ENCODE data around the gene FAM131B.
"Not testable (repeated sequence)": the region's sequence is repeated elsewhere in the genome, so short reads cannot be mapped to it uniquely, and the experiment has no call there.

FAM131B gene

DNA sequence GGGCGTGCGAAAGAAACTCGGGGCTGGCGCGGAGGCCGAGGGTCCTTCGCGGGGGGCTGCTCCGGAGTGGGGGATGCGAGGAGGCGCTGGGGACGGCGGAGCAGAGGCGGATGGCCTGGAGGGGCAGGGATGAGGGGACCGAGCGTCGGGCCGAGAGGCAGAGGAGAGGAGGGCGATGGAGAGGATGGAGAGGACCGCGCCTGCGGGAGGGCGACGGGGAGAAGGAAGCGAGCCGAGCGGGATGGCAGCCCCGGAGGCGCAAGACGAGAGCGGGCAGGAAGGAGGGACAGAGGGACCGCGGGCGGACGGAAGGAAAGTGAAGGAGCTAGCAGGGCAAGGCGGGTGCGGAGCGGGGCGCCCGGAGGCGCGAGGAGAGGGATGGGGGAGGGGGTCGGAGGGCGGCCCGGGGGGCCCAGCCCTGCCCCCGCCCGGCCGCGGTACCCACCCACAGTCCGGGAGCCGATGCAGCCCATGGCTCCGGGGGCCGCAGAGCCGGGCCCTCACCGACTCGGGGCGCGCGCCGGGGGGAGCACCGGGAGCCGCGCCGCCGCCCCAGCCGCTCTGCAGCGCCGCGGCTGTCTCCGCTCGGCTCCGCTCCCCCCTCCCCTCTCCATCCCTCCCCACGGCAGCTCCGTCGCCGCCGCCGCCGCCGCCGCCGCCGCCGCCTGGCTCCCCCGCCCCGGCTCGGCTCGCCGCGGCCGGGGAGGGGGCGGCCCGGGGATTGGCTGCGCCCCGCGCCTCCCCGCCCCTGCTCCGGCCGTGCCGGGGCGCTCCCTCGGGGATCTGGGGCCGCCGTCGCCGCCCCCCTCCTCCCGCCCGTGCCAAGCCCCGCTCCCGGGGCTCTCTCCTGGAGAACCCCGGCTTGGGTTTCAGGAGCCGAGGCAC, at the start of gene FAM131B:
Gene FAM131B, minus strand, starts transcription at position 583 of the 885 bp plus-strand sequence. Its CDS starts 110 bp downstream, at position 473.
- peak within 1 kb of the TSS; percentile 63 for H3K4me3 ChIP-seq (ENCODE audit: low read length)
- no peaks in the 10 kb centered on the region for H3K36me3 ChIP-seq (ENCODE audit: insufficient read depth, low read length)
- no peaks in the 10 kb centered on the region for H3K4me1 ChIP-seq (ENCODE audit: insufficient read depth, low read length)
- H2AFZ ChIP-seq (ENCODE audit: low read depth, low read length) = peak within 1 kb of the TSS; percentile 83
- peaks cover 44% of the 10 kb centered on the region for H3K27me3 ChIP-seq (ENCODE audit: insufficient read depth, low read length)
- peaks cover 3% of the 10 kb centered on the region for H3K9me3 ChIP-seq (ENCODE audit: low read length)

DNA sequence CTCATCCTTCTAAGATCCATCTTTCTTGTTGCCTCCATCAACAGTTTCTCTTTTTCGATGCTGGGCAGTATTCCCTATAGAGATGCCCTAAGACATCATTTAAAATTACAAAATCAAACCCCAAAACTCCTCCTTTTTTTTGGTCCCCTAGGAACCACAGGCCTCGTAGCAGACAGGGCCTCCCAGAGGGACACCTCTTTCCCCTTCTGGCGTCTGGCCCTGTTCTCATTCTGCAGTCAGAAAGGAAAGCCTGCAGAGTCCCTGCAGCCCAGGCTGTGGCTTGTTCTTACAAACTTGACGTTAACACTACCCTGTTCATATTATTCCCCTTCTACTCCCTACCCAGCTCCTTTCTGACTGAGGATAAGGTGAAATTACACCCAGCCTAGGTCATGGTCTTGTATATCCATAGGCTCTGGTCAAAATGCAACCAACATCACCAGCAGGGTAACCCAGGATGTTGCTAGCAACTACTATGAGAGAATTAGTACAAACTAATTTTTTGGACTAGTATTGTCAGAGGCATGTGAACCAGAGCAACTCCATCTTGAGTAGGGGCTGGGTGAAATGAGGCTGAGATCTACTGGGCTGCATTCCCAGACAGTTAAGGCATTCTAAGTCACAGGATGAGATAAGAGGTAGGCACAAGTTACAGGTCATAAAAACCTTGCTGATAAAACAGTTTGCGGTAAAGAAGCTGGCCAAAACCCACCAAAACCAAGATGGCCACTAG, 49.6 kb upstream of the FAM131B start:
- peaks cover 8% of the 10 kb centered on the region for H3K4me1 ChIP-seq (ENCODE audit: insufficient read depth, low read length)

DNA sequence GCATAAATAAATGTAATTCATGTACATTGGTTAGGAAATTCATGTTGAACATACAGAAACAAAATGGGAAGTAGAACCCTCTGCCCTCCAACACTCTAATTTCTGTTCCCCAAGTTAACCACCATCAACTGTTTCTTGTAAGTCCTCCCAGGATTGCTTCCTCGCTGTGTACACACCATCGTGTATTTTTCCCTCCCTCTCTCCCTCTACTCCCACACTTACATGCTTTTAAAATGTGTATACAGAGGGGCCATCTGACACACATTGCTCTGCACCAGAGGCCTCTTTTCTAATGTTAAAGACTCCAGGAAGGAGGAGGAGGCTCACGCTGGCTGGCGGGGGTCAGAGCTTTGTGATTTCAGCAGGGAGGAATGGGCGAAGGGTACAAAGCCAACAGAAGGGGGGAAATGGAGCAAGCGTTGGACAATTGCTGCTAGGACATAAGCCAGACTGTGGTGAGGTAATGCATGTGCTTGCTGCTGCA, 48.0 kb upstream of the FAM131B start:
- no peak overlapping the region for H3K4me3 ChIP-seq (ENCODE audit: low read length)
- H3K4me1 ChIP-seq (ENCODE audit: insufficient read depth, low read length) = peaks cover 14% of the 10 kb centered on the region
- no peak overlapping the region for H2AFZ ChIP-seq (ENCODE audit: low read depth, low read length)
- H3K36me3 ChIP-seq (ENCODE audit: insufficient read depth, low read length) = no peaks in the 10 kb centered on the region
- no peaks in the 10 kb centered on the region for H3K27me3 ChIP-seq (ENCODE audit: insufficient read depth, low read length)
- H3K9me3 ChIP-seq (ENCODE audit: low read length) = no peaks in the 10 kb centered on the region

More for the DNA sequence above, 49.6 kb upstream of the FAM131B start:
- H3K27me3 ChIP-seq (ENCODE audit: insufficient read depth, low read length) = no peaks in the 10 kb centered on the region
- no peak overlapping the region for H3K4me3 ChIP-seq (ENCODE audit: low read length)
- no peaks in the 10 kb centered on the region for H3K36me3 ChIP-seq (ENCODE audit: insufficient read depth, low read length)
- no peaks in the 10 kb centered on the region for H3K9me3 ChIP-seq (ENCODE audit: low read length)
- no peak overlapping the region for H2AFZ ChIP-seq (ENCODE audit: low read depth, low read length)

GRCh38 chr7:143408686-143409561, 46.4 kb upstream of the FAM131B start, which contains the start of gene EPHA1:
TSS of gene EPHA1 (minus strand) at chr7:143408856. CDS start at chr7:143408805, 51 bp downstream.
- no peaks in the 10 kb centered on the region for H3K9me3 ChIP-seq (ENCODE audit: low read length)
- no peak within 1 kb of the TSS for H3K4me3 ChIP-seq (ENCODE audit: low read length)
- peaks cover 16% of the 10 kb centered on the region for H3K4me1 ChIP-seq (ENCODE audit: insufficient read depth, low read length)
- H3K27me3 ChIP-seq (ENCODE audit: insufficient read depth, low read length) = no peaks in the 10 kb centered on the region
- no peak within 1 kb of the TSS for H2AFZ ChIP-seq (ENCODE audit: low read depth, low read length)
- no peaks in the 10 kb centered on the region for H3K36me3 ChIP-seq (ENCODE audit: insufficient read depth, low read length)

DNA sequence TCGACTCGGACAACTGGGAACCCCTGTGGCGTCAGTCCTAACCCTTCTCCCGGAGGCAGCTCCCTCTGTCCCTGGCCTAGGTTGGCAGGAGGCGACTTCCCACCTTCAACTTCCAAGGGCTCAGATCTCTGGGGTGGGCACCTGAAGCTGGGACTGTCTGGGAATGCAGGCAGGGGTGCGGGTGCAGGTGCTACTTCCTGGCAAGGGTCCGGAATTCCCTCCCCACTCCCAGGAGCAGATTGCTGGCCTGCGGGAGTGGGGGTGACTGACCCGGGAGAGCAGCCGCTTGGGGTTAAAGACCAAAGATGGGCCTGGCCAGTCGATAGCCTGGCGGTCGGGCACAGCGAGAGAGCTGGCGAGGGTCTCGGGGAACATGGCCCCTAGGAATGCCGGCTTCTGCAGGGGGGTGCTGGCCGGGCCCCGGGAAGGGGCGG, 45.8 kb upstream of the FAM131B start:
- no peaks in the 10 kb centered on the region for H3K9me3 ChIP-seq (ENCODE audit: low read length)
- H3K4me3 ChIP-seq (ENCODE audit: low read length) = no peak overlapping the region
- no peaks in the 10 kb centered on the region for H3K36me3 ChIP-seq (ENCODE audit: insufficient read depth, low read length)
- H3K27me3 ChIP-seq (ENCODE audit: insufficient read depth, low read length) = no peaks in the 10 kb centered on the region
- H3K4me1 ChIP-seq (ENCODE audit: insufficient read depth, low read length) = peaks cover 16% of the 10 kb centered on the region
- H2AFZ ChIP-seq (ENCODE audit: low read depth, low read length) = no peak overlapping the region

GRCh38 chr7:143407287-143408251, 45.1 kb upstream of the FAM131B start:
- Histone ChIP-seq H2AFZ (ENCODE audit: low read depth, low read length) (no peak overlapping the region), H3K36me3 (ENCODE audit: insufficient read depth, low read length) (no peaks in the 10 kb centered on the region), H3K4me3 (ENCODE audit: low read length) (no peak overlapping the region), H3K9me3 (ENCODE audit: low read length) (no peaks in the 10 kb centered on the region), H3K27me3 (ENCODE audit: insufficient read depth, low read length) (no peaks in the 10 kb centered on the region), H3K4me1 (ENCODE audit: insufficient read depth, low read length) (peaks cover 16% of the 10 kb centered on the region)

- H3K36me3 ChIP-seq (ENCODE audit: insufficient read depth, low read length) = no peaks in the 10 kb centered on the region
- H2AFZ ChIP-seq (ENCODE audit: low read depth, low read length) = no peak overlapping the region
- H3K27me3 ChIP-seq (ENCODE audit: insufficient read depth, low read length) = no peaks in the 10 kb centered on the region
- H3K4me1 ChIP-seq (ENCODE audit: insufficient read depth, low read length) = peaks cover 16% of the 10 kb centered on the region
- H3K9me3 ChIP-seq (ENCODE audit: low read length) = no peaks in the 10 kb centered on the region
- no peak overlapping the region for H3K4me3 ChIP-seq (ENCODE audit: low read length)
These were observed 43.5 kb upstream of the FAM131B start for GRCh38 chr7:143406002-143406357.

DNA sequence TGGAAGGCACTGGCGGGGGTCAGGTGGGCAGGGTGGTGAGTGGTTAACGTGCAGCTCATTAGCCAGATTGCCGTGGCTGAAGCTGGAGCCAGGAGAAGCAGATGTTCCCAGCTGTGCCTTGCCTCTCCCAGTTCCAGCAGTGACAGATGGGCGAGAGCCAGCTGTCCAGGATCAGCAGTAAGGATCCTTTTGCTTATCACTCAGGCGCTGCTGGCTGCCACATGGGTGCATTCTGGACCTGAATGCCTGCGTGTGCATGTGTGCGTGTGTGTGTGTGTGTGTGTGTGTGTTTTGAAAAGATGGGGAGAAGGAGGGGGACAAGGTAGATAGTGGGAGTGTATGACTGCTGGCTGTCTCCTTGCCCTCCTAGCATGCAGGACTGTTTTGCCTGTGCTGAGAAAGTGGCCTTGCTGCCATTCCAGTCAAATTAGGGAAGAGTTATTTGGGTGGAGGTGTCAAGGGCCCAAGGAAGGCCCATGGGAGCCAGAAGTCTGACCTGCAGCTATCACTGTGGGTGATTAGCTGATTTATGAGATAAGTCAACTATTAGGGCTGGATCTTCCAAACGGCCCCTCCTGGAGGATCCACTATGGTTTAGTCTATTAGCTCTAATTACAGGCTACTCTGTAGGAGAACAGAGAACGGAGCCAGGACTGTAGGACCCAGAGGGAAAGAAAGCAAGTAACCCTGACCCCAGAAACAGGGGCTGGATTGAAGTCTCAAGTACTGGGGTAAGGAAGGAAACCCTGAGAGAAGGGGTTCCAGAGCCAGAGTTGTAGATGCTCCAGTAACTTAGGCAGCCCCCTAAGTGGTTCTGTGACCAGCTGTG, 42.9 kb upstream of the FAM131B start:
- H3K36me3 ChIP-seq (ENCODE audit: insufficient read depth, low read length) = no peaks in the 10 kb centered on the region
- H2AFZ ChIP-seq (ENCODE audit: low read depth, low read length) = no peak overlapping the region
- no peaks in the 10 kb centered on the region for H3K9me3 ChIP-seq (ENCODE audit: low read length)
- H3K4me1 ChIP-seq (ENCODE audit: insufficient read depth, low read length) = peaks cover 12% of the 10 kb centered on the region
- H3K4me3 ChIP-seq (ENCODE audit: low read length) = no peak overlapping the region
- no peaks in the 10 kb centered on the region for H3K27me3 ChIP-seq (ENCODE audit: insufficient read depth, low read length)

DNA sequence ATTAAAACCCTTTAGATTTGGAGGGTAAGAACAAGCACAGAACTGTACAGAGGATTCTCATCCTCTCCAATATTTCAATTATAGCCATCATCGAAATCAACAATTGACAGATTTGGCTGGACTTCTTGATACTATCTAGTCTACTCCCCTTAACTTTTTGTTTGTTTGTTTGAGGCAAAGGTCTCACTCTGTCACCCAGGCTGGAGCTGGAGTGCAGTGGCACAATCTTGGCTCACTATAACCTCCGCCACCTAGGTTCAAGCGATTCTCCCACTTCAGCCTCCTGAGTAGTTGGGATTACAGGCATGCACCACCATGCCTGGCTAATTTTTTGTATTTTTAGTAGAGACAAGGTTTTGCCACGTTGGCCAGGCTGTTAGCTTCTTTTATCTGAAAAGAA, 39.7 kb upstream of the FAM131B start:
- not testable (repeated sequence) for H3K4me3 ChIP-seq (ENCODE audit: low read length); H3K4me1 ChIP-seq (ENCODE audit: insufficient read depth, low read length); H3K9me3 ChIP-seq (ENCODE audit: low read length); H3K36me3 ChIP-seq (ENCODE audit: insufficient read depth, low read length); H2AFZ ChIP-seq (ENCODE audit: low read depth, low read length); H3K27me3 ChIP-seq (ENCODE audit: insufficient read depth, low read length)

GRCh38 chr7:143401265-143401664, 38.8 kb upstream of the FAM131B start:
- no peaks in the 10 kb centered on the region for H3K36me3 ChIP-seq (ENCODE audit: insufficient read depth, low read length)
- H3K4me3 ChIP-seq (ENCODE audit: low read length) = no peak overlapping the region
- H2AFZ ChIP-seq (ENCODE audit: low read depth, low read length) = no peak overlapping the region
- peaks cover 9% of the 10 kb centered on the region for H3K4me1 ChIP-seq (ENCODE audit: insufficient read depth, low read length)
- H3K27me3 ChIP-seq (ENCODE audit: insufficient read depth, low read length) = no peaks in the 10 kb centered on the region
- H3K9me3 ChIP-seq (ENCODE audit: low read length) = no peaks in the 10 kb centered on the region

DNA sequence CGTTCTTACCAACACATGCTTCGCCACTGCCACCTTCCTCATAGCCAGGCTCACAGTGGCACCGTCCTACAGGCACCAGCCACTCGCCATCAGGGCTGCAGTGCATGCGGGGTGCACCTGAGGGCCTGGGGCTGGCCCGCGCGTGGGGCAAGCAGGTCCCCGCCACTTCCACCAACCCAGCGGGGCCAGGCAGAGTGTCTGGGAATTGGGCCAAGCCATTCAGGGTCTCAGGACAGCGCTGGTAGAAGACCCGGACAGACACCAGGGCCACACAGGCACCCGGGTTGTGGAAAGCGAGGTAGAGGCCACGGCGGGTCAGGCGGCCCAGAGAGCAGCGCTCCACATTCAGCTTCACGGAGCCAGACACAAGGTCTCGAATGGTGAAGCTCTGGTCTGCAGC, 37.1 kb upstream of the FAM131B start:
- H3K4me3 ChIP-seq (ENCODE audit: low read length) = no peak overlapping the region
- no peaks in the 10 kb centered on the region for H3K36me3 ChIP-seq (ENCODE audit: insufficient read depth, low read length)
- H2AFZ ChIP-seq (ENCODE audit: low read depth, low read length) = no peak overlapping the region
- no peaks in the 10 kb centered on the region for H3K9me3 ChIP-seq (ENCODE audit: low read length)
- H3K4me1 ChIP-seq (ENCODE audit: insufficient read depth, low read length) = no peaks in the 10 kb centered on the region
- H3K27me3 ChIP-seq (ENCODE audit: insufficient read depth, low read length) = no peaks in the 10 kb centered on the region
